ENCODE measurements around the gene HRC.

GRCh38 chr19:49120325-49120683 is 34.9 kb downstream of the HRC start:
- TF ChIP-seq POLR2A (IDR thresholded peaks at IDR 0.05) (no peak), CTCF (IDR thresholded peaks at IDR 0.05) (no peak)
